Heart left ventricle (tissue), 13 donors: ENCODE measurements around the gene ZNF646.

Experiments
- CTCF ChIP-seq, 12 donors: fragments of 200-600 bp; sonication (generic) in 4 of 12; IDR thresholded peaks; one replicate each; pipeline versions ENCODE4 v1.5.0 to v1.8.0; 2018 to 2022; ENCODE audit warnings: antibody characterized with exemption in 12 of 12, mild to moderate bottlenecking in 5 of 12
- POLR2A ChIP-seq, 2 donors: fragments of 450-650 bp; IDR thresholded peaks; one replicate each; pipeline ENCODE4 v1.6.1; 2017; ENCODE audit warnings: antibody characterized with exemption in 2 of 2, mild to moderate bottlenecking in 2 of 2, moderate library complexity in 2 of 2
- donor health status: ischemic (EF 13 %, LVEDD 7.1; RV severe dilation, severe dysfunction).
- donor health status: DM: no; HTN: yes; CAD: no.
- donor health status: DM: no; HTN: no; CAD: no.
- donor health status: ischemic (EF 25% LVEDD 6.9; RV normal size, moderate dysfunction).
- donor health status: ischemic (EF 25% LVEDD 5.7; RV mildly dilated, moderate dysfunction).
- donor health status: ischemic (EF 35%, LVEDD 5.7; RV mildly dilated, moderate dysfunction).
- donor health status: nonischemic (EF 11% LVEDD 7.7; RV severe dilation, severe dysfunction).
- donor health status: DM: yes; HTN: yes; CAD: no.
- donor health status: PGD.
- donor health status: ischemic (EF 29% LVEDD 5.4; RV normal size, mild dysfunction).
- donor health status: nonischemic (EF 23%, LVEDD 6.1; RV moderate dilation, normal function).

GRCh38 chr16:31089199-31089598, 15.0 kb downstream of the ZNF646 start:
- TF ChIP-seq CTCF (IDR thresholded peaks at IDR 0.05) (no peak), POLR2A (IDR thresholded peaks at IDR 0.05) (no peak)
